Right hindlimb (tissue), 1 donor: ENCODE results near the gene TRIM8.
"Not testable (repeated sequence)": the region's sequence is repeated elsewhere in the genome, so short reads cannot be mapped to it uniquely, and the experiment has no call there.

ENCODE experiments used
- DNase-seq: peaks from one replicate; pipeline ENCODE4 v3.0.0-alpha.2; 2018

TRIM8 gene

GRCh38 chr10:102673819-102674511, 29.7 kb downstream of the TRIM8 start:
- DNase-seq, result peak; percentile 76

- DNase-seq, result no peak
These were observed 30.3 kb downstream of the TRIM8 start for GRCh38 chr10:102674566-102674965.

GRCh38 chr10:102675011-102675665, 30.9 kb downstream of the TRIM8 start:
- no peak for DNase-seq

GRCh38 chr10:102675666-102676533, 31.6 kb downstream of the TRIM8 start:
- no peak for DNase-seq

GRCh38 chr10:102676534-102677315, 32.4 kb downstream of the TRIM8 start:
- DNase-seq, result no peak

- DNase-seq, result no peak
These were observed 33.2 kb downstream of the TRIM8 start for GRCh38 chr10:102677331-102678067.

- DNase-seq, result no peak
These were observed 33.8 kb downstream of the TRIM8 start for GRCh38 chr10:102678068-102678400.

- DNase-seq, result peak; percentile 81
These were observed 34.6 kb downstream of the TRIM8 start for GRCh38 chr10:102678842-102679289.

- DNase-seq, result no peak
These were observed 35.3 kb downstream of the TRIM8 start for GRCh38 chr10:102679596-102679995.

- no peak for DNase-seq
These were observed 37.4 kb downstream of the TRIM8 start for GRCh38 chr10:102681696-102682095.

- no peak for DNase-seq
These were observed 38.1 kb downstream of the TRIM8 start for GRCh38 chr10:102682416-102682815.

GRCh38 chr10:102682981-102683380, 38.7 kb downstream of the TRIM8 start:
- DNase-seq, result no peak

GRCh38 chr10:102683736-102684135, 39.5 kb downstream of the TRIM8 start:
- no peak for DNase-seq

- no peak for DNase-seq
These were observed 47.2 kb downstream of the TRIM8 start for GRCh38 chr10:102691285-102692066.

GRCh38 chr10:102695401-102695800, 51.1 kb downstream of the TRIM8 start:
- not testable (repeated sequence) for DNase-seq

GRCh38 chr10:102696736-102697135, 52.5 kb downstream of the TRIM8 start:
- no peak for DNase-seq

- DNase-seq, result no peak
These were observed 54.6 kb downstream of the TRIM8 start for GRCh38 chr10:102698894-102699293.

- DNase-seq, result no peak
These were observed 57.0 kb downstream of the TRIM8 start for GRCh38 chr10:102701272-102701671.

GRCh38 chr10:102701796-102702195, 57.5 kb downstream of the TRIM8 start:
- no peak for DNase-seq

- no peak for DNase-seq
These were observed 58.5 kb downstream of the TRIM8 start for GRCh38 chr10:102702742-102703141.

GRCh38 chr10:102704915-102705314, 60.6 kb downstream of the TRIM8 start:
- no peak for DNase-seq
